GM13976 (cell line): Measurements from ENCODE around the gene NPDC1.
A peak's percentile ranks its signal among the peaks of the same experiment; 100 is the strongest.

Source experiments
- DNase-seq: peaks from one replicate; pipeline ENCODE4 v3.0.0; 2012; ENCODE audit warnings: low spot score
- CTCF ChIP-seq: IDR thresholded peaks from 2 replicates; pipeline ENCODE4 v1.5.1; 2012; ENCODE audit warnings: borderline replicate concordance, mild to moderate bottlenecking; ENCODE audit not compliant: insufficient read depth; ENCODE audit errors: extremely low read depth, missing control alignments, control extremely low read depth
- in situ Hi-C: fragments of 300-500 bp; cut with MboI; formaldehyde crosslinking; loops from one replicate; pipeline ENCODE4 v1.12.0; 2022; ENCODE audit warnings: low sequenced_read_pairs, mixed read lengths, inconsistent platforms; ENCODE audit not compliant: unreplicated experiment

NPDC1 gene

DNA sequence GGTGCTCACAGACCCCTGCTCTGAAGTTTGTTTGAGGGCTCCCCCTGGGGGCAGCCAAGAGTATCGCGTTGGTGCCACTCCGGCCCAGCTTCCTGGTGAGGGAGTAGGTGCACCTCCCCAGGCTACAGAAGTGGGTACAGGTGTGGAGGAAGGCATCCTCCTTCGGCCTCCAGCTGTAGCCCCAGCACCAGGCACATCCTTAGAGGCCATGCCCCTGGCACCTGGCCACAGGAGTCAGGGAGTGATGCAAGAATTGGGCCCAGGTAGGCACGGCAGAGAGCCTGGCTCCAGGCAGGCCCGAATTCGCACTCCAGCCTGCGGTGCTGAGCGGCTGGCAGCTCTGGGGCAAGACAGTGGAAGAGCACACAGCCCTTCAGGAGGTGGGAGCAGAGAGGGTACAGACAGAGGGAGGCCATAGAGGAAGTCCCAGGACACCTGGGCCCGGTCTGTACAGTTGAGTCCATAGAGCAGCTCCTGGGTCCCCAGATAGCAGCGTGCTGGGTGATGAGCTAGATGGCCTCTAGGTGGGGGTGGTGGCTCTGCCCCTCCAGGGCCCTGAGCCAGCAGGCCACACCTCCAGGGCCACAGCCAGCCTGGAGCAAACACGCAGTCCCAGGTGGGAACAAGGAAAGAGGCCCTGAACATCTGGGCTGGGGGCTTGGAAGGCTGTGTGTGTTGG, 22.0 kb upstream of the NPDC1 start:
- DNase-seq = peak; percentile 90
- peak; percentile 76 for TF ChIP-seq CTCF
- in situ Hi-C loops = no loop called here

DNA sequence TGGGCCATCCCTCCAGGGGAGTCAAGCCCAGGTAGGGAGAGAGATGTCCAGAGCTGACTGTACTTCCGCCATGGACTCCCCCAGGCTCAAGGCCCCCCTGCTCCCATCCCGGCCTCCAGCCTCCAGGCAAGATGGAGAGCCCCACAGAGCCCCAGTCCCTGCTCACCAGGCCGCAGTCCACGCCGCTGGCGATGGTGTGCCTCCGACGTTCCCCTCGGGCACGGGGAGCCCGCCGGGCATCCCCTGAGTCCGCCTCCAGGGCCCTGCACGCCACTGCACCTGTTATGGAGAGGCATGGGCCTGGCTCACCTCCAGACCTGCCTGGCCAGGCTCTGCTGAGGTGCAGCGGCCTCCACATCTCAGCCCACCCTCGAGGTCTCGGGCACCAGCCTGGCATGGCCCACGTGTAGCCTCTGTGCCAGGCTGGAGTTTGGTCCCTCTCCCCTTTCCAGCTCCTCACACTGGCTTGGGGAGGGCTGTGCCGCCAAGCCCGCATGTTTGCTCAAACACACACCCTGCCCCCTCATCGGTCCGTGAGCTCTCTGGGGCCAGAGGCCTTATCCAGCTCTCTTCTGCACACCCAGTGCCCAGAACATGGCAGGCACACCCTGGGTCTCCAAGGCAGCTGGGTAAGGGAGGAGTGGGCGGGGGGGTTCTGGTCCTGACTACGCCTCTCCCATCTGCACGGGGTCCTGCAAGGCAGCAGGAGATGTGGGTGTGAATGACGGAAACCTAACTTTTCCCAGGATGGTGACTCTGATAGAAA, 20.3 kb upstream of the NPDC1 start:
- no peak for TF ChIP-seq CTCF
- DNase-seq = no peak
- in situ Hi-C loops = no loop called here

- no peak for TF ChIP-seq CTCF
- DNase-seq = no peak
- in situ Hi-C loops = no loop called here
Observed at GRCh38 chr9:137065336-137065967, 19.5 kb upstream of the NPDC1 start.

- TF ChIP-seq CTCF = no peak
- in situ Hi-C loops = no loop called here
- DNase-seq = no peak
Observed at GRCh38 chr9:137064880-137065164, 18.8 kb upstream of the NPDC1 start.

- TF ChIP-seq CTCF = peak; percentile 95
- in situ Hi-C loops = no loop called here
- peak; percentile 74 for DNase-seq
Observed at GRCh38 chr9:137064027-137064879, 18.3 kb upstream of the NPDC1 start.
